Measurements from ENCODE around the gene CLCA2. TPM values are rescaled to one million over a fixed set of nuclear protein-coding genes. Genes with fewer than 3 reads are reported as not detected.

Gene CLCA2
- polyA plus RNA-seq, 4 donors, result 0.03 to 0.32 (median 0.07) TPM; not detected in 1

DNA sequence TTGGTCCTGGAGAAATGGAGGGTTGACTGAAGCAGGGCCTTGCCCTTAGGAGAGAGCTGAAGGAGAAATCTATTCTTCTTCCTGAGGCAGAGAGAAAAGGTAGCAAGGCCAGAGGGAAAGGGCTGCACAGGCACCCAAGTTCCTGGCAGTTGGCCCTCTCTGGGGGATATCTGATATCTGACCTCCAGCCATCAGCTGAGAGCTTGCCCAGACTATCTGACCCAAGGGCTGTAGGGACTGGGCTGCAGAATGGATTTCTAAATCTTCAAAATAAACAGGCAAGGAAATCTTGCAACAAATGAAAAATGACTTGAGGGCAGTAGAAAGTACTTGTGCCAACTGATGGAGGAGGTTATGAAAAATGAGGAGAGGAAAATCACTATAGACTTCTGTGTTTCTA lies 498 bp upstream of the CLCA2 start:
- DNase-seq (ENCODE audit: low read depth in 4 of 4, low spot score in 3 of 4), result no peak

DNA sequence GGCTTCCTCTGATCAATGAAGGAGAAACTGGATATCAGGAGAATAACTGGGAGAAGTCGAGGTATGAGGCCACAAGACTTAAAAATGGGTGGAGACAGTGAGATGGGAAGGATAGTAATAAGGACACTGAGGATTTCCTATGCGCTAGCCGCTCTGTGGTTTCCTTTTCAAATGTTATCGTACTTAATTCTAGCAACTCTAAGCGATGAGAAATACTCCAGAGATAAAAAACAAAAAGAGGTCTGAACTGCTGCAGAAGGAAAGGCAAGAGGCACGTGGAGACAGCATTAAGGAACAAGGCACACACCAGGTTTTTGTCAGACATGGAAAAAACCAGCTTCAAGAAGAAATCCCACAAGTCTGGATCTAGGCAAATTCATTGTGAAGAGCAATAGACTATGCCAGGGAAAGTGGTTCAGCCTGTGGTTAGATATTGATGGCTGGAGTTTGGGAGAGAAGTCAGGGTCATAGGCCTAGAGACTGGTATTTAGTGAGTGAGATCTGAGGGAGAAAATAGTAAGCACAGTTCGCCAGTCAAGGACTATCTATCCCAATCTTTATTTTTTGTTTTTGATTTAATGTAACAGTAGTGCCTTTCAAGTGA lies 5.3 kb downstream of the CLCA2 start:
- DNase-seq (ENCODE audit: low read depth in 4 of 4, low spot score in 3 of 4), result no peak

DNA sequence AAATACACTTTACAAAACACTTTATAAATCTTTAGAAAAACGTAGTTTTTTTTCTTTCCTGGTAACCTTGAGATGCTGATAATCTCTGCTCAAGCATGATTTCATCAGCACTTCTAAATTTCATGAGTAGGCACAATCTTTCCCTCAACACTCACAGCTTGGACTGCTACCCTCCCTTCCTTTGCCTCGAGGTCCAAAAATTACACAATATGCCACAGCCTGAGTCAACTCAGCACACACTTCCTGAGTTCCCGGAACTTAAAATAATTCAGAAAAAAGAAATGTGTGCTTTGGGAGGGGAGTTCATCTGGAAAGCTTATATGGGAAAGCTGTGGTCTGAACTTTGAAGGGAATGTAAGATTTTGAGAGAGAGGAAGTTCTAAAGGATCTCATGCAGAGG lies 5.9 kb downstream of the CLCA2 start:
- no peak for DNase-seq (ENCODE audit: low read depth in 4 of 4, low spot score in 3 of 4)

DNA sequence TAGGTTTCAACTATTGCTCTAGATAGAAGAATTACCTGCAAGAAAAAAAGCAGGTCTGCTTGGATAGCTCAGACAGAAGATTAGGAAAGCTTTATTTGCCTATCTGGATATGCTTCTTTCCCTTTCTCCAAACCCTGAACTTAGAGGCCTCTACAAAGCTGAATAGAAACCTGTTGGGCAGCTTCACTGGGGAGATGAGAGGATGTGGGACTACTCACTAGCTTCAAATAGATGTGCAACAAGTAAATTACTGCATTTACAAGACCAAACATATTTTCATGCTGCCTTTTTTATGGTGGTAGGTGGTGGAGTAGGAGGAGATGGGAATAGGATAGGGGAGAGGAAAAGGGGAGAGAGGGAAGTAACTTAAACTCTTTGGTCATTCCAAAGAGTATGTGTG lies 6.4 kb downstream of the CLCA2 start:
- DNase-seq (ENCODE audit: low read depth in 4 of 4, low spot score in 3 of 4), result no peak

DNA sequence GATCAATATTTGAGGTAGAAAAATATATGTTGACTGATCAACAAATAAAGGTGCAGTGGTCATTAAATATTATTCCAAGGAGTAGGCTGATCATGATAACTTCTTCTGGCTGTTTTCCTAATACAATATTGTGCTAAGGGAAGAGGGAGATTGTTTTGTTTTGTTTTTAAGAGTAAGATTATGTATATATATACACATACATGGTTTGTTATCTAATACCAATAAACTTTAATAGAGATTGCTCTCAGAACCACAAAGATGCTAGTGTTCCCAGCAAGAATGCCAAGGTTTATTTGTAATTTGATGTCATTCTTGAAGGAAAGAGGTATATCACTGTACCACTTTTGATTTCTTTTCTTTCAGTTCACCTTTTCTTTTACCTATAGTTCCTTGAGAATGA lies 10.1 kb downstream of the CLCA2 start:
- DNase-seq (ENCODE audit: low read depth in 4 of 4, low spot score in 3 of 4), result no peak

DNA sequence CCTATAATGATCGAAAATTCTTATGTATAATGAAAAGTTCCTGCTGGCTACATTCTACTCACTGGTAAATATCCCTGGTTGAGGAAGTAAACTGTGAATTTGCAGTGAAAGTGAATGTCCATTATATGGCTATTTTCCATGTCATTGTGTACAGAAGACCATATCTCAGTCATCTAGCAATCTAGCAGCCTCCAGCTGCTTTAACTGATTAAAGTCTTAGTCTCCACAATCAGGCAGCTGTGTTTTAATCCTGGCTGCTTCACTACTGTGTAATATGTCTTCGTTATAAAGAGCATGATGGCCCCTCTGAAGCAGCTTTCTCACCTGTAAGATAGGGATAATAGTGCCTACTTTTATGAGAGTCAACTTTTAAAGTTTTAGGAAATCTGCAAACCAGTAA lies 11.4 kb downstream of the CLCA2 start:
- DNase-seq (ENCODE audit: low read depth in 4 of 4, low spot score in 3 of 4), result no peak

DNA sequence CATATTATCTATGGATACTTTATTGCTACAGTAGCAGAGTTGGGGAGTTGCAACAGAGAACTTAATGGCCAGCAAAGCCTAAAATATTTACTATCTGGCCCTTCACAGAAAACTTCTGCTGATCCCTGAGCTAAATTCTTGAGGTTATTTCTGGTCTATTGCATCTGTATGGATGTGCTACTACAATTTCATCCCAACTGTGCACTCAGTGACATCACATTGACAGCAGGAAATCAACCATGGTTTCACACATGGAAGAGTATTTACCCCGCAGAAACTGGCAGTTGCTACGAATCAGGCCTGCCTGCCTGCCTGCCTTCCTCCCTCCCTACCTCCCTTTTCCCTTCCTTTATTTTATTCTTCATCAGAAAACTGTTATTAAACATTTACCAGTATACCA lies 12.1 kb downstream of the CLCA2 start:
- no peak for DNase-seq (ENCODE audit: low read depth in 4 of 4, low spot score in 3 of 4)

DNA sequence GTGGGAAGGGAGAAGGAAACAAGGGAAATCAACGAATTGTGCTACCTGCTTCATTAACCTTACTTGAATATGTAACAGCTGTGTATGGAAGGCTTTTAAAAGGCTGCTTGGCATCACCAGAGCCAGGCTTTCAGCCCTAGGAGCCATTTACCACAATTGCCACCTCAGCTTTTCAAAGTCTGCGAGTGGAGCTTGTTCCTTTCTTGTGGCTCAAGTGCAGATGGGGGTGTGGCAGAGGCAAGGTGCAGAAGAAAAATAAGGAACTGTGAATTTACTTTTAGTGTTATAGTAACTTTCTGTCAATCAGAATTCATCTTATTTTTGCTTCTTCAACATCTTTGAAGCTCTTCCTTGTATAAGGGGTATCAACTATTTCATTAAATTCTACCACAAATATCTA lies 17.6 kb downstream of the CLCA2 start:
- DNase-seq (ENCODE audit: low read depth in 4 of 4, low spot score in 3 of 4), result no peak

DNA sequence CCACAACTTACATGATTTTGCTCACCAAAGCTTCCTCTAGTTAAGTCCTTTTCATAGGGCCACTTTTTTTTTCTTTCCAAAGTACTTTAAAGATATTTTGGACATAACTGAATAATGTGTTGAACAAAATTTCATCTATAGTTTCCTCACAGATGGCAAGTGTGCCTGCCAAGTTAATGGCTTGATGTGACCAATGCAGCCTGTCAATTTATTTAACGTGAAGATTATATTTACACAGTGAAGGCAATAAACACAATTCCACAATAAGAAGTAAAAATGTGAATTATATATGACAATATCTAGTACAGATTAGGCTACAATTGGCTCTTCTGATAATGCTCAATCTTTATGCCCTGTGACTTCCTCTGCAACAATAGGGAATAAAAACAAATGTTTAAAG lies 18.0 kb downstream of the CLCA2 start:
- DNase-seq (ENCODE audit: low read depth in 4 of 4, low spot score in 3 of 4), result no peak

DNA sequence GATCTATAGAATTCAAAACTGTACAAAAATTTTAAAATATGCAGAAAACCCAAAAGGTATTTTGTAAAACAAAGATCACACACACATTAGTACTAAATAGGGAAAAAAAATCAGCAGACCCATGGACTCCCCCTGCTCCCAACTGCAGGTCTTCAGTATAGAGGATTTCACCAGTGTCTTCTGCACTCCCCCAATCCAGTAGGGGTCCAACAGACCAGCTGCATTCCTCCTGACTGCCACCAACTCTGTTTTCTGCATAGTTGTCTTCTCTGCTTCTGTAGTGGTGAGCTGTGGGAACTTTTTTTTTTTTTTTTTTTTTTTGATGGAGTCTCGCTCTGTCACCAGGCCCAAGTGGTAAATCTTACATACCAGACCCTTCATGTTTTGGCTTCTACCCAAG lies 21.9 kb downstream of the CLCA2 start:
- no peak for DNase-seq (ENCODE audit: low read depth in 4 of 4, low spot score in 3 of 4)

DNA sequence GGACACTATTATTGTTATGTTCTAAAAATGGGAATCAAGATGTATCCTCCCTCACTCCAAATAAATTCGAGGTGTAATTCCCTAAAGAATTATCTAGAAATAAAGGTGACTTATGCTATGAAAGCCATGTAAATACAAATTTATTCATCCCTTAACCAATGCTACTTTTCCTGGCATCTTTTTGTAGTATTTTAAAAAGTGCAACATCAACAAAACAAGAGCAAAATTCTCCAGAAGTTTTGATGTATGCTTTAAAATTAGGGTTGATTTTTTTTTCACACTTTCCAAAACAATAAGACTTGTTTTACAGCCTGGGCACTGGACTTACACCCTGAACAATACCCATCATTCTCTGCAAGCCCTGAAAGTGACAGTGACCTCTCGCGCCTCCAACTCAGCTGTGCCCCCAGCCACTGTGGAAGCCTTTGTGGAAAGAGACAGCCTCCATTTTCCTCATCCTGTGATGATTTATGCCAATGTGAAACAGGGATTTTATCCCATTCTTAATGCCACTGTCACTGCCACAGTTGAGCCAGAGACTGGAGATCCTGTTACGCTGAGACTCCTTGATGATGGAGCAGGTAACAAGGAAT lies 23.3 kb downstream of the CLCA2 start:
- DNase-seq (ENCODE audit: low read depth in 4 of 4, low spot score in 3 of 4), result no peak

DNA sequence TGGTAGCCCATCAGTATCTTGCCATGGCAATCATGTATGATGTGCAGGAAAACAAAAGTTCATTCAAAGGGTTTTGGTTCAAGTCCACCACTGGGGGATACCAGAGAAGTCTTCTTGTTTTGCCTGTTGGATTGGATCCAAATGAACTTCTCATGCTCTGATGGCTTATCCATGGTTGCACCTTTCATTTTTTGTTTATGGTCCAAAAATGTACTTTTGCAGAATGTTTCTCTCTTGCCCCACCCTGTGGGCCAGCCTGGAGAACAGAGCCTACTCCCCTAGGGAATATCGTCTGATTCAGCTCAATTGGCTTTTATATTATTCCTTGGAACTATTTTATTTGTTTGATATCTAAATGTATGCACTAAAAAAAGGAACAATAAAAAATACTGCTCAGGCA lies 24.7 kb downstream of the CLCA2 start:
- no peak for DNase-seq (ENCODE audit: low read depth in 4 of 4, low spot score in 3 of 4)

DNA sequence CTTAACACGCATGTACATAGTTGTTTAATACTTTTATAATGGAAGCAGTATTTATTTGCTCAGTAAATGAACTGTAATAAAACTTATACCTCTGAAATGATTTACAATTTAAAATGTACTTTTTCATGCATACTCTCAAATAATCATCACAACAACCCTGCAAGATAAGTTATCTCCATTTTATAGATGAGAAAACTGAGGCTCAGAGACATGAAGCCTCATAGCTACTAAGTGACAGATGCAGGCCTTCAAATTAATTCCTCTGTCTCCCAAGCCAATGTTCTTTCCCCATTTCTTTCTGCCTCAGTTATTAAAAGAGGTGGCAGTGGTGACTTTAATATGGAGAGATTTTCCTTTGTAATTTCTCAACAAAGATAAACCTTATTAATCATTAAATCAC lies 25.1 kb downstream of the CLCA2 start:
- no peak for DNase-seq (ENCODE audit: low read depth in 4 of 4, low spot score in 3 of 4)

DNA sequence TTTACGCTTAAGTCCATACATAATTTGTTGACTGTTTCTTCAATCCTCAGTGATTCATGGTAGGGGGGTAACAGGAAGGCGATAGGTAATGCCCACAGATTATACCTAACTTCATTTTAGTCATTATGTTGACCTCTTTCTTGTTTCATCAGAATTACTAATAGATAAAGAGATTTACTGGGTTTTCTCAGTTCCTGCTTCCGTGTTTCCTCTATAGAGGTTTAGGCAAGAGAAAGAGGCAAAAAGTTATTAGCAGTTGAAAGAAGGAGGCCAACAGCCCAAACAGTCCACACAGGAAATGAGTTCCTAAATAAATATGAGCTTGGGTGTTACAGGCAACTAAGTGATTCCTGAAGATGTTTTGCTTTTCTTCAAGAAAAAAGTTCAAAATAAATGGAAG lies 26.9 kb downstream of the CLCA2 start:
- DNase-seq (ENCODE audit: low read depth in 4 of 4, low spot score in 3 of 4), result no peak

DNA sequence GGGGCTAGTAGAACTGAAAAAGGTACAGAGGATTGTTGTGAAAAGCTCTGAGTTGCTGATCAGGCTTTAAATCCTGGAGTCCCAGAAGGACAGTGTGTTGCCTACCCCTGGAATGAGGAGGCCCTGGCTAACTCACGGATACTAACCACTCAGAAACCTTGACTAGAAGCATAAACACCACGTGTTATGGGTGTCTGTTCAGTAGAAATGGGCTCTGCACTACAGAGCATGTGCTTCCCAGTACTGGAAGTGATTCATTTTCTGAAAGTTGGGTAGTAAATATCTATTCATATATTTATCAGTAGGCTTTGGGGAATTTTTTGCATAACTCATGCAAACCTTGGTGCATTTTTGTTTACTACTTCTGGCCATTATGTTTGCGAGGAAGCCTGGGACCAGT lies 29.7 kb downstream of the CLCA2 start:
- no peak for DNase-seq (ENCODE audit: low read depth in 4 of 4, low spot score in 3 of 4)

DNA sequence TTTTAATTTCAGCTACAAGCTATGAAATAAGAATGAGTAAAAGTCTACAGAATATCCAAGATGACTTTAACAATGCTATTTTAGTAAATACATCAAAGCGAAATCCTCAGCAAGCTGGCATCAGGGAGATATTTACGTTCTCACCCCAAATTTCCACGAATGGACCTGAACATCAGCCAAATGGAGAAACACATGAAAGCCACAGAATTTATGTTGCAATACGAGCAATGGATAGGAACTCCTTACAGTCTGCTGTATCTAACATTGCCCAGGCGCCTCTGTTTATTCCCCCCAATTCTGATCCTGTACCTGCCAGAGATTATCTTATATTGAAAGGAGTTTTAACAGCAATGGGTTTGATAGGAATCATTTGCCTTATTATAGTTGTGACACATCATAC lies 31.1 kb downstream of the CLCA2 start:
- no peak for DNase-seq (ENCODE audit: low read depth in 4 of 4, low spot score in 3 of 4)

DNA sequence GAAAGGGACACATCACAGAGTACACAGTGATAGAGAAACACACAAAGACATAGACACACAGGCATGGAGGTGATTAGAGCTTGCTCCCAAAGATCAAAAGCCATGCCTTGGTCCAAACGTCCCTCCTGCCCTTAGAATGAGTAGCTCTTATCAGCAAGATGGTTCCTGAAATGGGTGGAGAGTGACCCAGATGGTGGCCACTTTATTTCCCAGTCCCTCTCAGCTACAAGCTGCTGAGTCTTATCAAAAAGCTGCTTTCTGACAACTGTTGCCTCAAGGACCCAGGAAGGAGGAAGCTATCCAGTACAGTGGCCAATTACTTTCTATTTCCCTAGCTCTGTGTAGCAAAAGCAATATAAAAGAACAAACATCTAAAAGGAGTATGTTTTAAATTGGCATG lies 37.0 kb downstream of the CLCA2 start:
- DNase-seq (ENCODE audit: low read depth in 4 of 4, low spot score in 3 of 4), result no peak

DNA sequence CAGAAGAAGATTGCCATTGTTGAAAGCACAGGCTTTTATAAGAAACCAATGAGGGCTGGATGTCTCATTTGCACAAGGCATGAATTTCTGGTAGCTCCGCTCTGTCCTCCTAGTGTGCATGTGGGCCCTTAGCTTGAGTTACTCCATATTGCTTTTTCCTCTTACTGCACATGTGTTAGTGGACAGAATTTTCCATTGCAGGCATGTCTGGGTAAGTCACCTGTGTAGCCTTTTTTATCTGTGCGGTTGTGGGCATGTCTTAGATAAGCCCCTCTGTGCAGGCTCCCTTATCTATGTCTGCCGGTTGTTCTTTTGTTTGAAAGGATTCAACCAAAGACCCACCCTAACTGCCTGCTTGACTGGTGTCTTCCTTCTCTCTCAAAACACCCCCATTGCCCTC lies 37.5 kb downstream of the CLCA2 start:
- DNase-seq (ENCODE audit: low read depth in 4 of 4, low spot score in 3 of 4), result no peak

DNA sequence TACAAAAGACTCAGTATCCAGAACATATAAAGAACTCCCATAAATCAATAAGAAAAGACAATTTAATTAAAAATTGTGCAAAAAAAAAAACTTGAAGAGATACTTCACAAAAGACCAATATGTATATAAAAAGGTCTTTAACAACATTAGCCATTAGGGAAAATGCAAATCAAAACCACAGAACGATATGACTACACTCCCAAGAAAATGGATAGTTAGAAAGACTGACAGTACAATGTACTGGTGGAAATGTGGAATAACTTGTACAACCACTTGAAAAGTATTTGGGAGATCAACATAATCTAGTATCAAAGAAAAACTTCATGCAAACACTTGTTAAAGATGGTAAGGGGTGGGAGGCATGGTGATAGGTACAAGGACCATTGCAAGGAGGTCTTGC lies 40.8 kb downstream of the CLCA2 start:
- no peak for DNase-seq (ENCODE audit: low read depth in 4 of 4, low spot score in 3 of 4)

DNA sequence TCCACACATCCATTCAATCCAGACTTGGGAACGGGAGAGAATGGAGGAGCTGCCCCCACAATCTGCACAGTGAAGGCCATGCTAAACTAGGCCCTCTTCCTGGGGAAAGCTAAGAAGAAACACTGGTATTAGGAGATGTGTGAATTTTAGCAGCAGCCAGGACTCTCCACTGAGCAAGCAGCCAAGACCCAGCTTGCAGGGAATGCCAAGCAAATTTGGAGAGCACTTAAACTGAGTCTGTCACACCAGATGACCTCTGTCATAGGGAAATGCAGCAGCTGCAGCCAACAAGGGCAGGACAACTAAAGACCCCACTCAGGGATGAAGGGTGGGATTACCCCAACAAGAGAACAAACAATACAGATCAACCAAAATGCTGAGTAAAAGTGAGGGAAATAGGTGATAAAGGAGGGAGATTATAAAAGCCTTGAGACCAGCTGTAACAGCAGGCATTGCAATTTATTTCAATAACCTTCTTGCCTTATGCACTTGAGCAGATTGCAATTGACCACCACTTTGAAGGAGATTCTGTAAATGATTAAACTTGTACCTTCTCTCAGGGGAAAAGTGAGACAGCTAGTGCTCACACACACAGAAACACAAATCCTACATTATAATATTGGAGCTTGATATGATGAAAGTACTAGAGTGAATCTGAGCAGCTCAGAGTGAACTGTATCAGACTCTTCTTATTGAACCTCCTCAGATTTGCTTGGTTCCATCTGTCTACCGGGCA lies 42.3 kb downstream of the CLCA2 start:
- DNase-seq (ENCODE audit: low read depth in 4 of 4, low spot score in 3 of 4), result no peak

DNA sequence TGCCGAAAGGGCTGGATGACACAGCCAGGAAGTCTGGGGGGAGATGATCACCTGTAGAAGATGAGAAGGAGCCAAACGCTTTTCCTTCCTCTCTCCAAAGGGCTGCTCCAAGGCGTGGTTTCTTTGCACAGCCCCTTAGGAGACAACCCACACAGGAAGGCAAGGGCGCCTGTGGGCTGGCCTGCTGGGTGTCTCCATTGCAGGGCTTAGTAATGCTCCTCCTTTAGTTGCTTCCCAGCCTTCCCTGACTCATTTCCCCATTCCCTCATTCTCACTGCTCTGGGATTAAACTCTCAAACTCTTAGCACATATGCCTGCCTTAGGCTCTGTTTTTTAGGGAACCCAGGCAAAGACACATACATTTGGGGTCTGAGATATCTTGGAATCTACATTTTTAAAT lies 43.0 kb downstream of the CLCA2 start:
- DNase-seq (ENCODE audit: low read depth in 4 of 4, low spot score in 3 of 4), result no peak

DNA sequence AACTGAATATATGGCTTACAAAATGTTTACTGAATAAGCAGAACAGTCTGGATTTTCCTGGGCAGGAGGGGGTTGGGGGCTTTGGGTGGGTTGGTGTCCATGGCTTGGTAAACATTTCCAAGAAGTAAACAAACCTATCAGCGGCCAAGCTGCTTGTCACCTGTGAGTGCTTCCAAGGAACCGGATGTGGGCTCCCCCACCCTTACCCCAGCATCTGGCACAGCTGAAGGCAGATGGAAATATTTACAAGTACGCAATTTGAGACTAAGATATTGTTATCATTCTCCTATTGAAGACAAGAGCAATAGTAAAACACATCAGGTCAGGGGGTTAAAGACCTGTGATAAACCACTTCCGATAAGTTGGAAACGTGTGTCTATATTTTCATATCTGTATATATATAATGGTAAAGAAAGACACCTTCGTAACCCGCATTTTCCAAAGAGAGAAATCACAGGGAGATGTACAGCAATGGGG lies 44.6 kb downstream of the CLCA2 start, which contains the start of gene CLCA1:
Gene CLCA1, plus strand, starts transcription at position 427 of the 477 bp plus-strand sequence. Its CDS starts 45 bp downstream, at position 472.
- no peak for DNase-seq (ENCODE audit: low read depth in 4 of 4, low spot score in 3 of 4)
